K562 (cell line): ENCODE results near the gene NRIP2. TPM values are rescaled to one million over a fixed set of nuclear protein-coding genes. Genes with fewer than 3 reads are reported as not detected.
A peak's percentile ranks its signal among the peaks of the same experiment; 100 is the strongest.

Experiments used
- ATAC-seq: fragments of 200-7000 bp; cut with Tn5 transposase; 3 replicates; pipeline ENCODE4 v1.9.1; 2020; ENCODE audit warnings: moderate library complexity
- BruUV-seq: library from RNA; stranded (reverse); fragments of 400-500 nt; replicated peaks from 2 replicates; lab custom pipeline; 2021; lab: Mats Ljungman, UMichigan
- CTCF ChIA-PET: fragments of 300-600 bp; formaldehyde crosslinking; extraction: SDS; loops from one replicate; lab custom pipeline; 2021; ENCODE audit warnings: low intra/inter-chr PET ratio; lab: Yijun Ruan, JAX
- POLR2A ChIA-PET: fragments of 300-600, 350-650 bp; sonication (Branson Sonifier 250); formaldehyde crosslinking; extraction: SDS; loops from one replicate; lab custom pipeline; 2021; ENCODE audit warnings: antibody characterized with exemption, inconsistent platforms; lab: Yijun Ruan, JAX
- DNase-seq, 4 experiments: peaks; one replicate each; pipeline versions ENCODE4 v3.0.0 to v3.0.0-alpha.2; 2011 to 2018; ENCODE audit warnings: low spot score in 3 of 4, mixed read lengths in 3 of 4; ENCODE audit errors: extremely low read depth in 1 of 4
- FAIRE-seq: peaks from 2 replicates; lab custom pipeline; 2011; peaks lifted over from hg19 to GRCh38; lab: Jason Lieb, UNC
- H2AFZ ChIP-seq: 2 replicates; pipeline ENCODE4 v1.6.0; 2011; ENCODE audit warnings: low read depth, low read length, control low read depth, inconsistent platforms
- H3K27ac ChIP-seq: fragments of 200-600 bp; 3 replicates; pipeline ENCODE4 v1.8.0; 2011; ENCODE audit warnings: low read depth, mild to moderate bottlenecking, control low read depth, inconsistent platforms, low read length, moderate library complexity, mixed read lengths; ENCODE audit errors: extremely low read depth
- H3K27me3 ChIP-seq, 2 experiments: fragments of 300-600 bp in 1 of 2; 2 replicates in 1 of 2; 3 replicates in 1 of 2; pipeline versions ENCODE4 v1.6.0 to v1.8.0; 2011; ENCODE audit warnings: inconsistent platforms in 2 of 2, low read length in 2 of 2, mild to moderate bottlenecking in 1 of 2, mixed read lengths in 1 of 2, moderate library complexity in 1 of 2; ENCODE audit not compliant: control insufficient read depth in 2 of 2, insufficient read depth in 2 of 2
- H3K36me3 ChIP-seq: fragments of 300-600 bp; 3 replicates; pipeline ENCODE4 v1.8.0; 2011; ENCODE audit warnings: mild to moderate bottlenecking, low read length, inconsistent platforms; ENCODE audit not compliant: control insufficient read depth, insufficient read depth
- H3K4me1 ChIP-seq, 2 experiments: fragments of 200-600 bp in 1 of 2; replicated peaks in 1 of 2; 2 replicates in 1 of 2; 3 replicates in 1 of 2; pipeline versions ENCODE4 v1.5.1 to v1.8.0; 2011; ENCODE audit warnings: inconsistent platforms in 2 of 2, low read length in 2 of 2, mild to moderate bottlenecking in 1 of 2, mixed read lengths in 1 of 2, moderate library complexity in 1 of 2; ENCODE audit not compliant: control insufficient read depth in 2 of 2, insufficient read depth in 2 of 2
- H3K4me2 ChIP-seq: 2 replicates; pipeline ENCODE4 v1.6.1; 2011; ENCODE audit warnings: low read length, control low read depth, inconsistent platforms, mixed read lengths; ENCODE audit not compliant: insufficient read depth
- H3K4me3 ChIP-seq: fragments of 200-600 bp; sonication (generic), shearing (Covaris generic); 2 replicates; pipeline ENCODE4 v1.5.1; 2016; ENCODE audit warnings: control low read depth, inconsistent platforms
- H3K79me2 ChIP-seq: fragments of 200-600 bp; 3 replicates; pipeline ENCODE4 v1.8.0; 2011; ENCODE audit warnings: low read length, inconsistent platforms; ENCODE audit not compliant: control insufficient read depth, insufficient read depth
- H3K9ac ChIP-seq, 2 experiments: 2 replicates each; pipeline versions ENCODE4 v1.6.0 to v1.6.1; 2011; ENCODE audit warnings: low read depth in 2 of 2, low read length in 2 of 2, control low read depth in 1 of 2, inconsistent platforms in 1 of 2, mild to moderate bottlenecking in 1 of 2, mixed read lengths in 1 of 2; ENCODE audit not compliant: insufficient read depth in 1 of 2
- H3K9me1 ChIP-seq: one replicate; pipeline ENCODE4 v1.6.0; 2011; ENCODE audit warnings: inconsistent platforms, mild to moderate bottlenecking, low read length, moderate library complexity; ENCODE audit not compliant: control insufficient read depth, insufficient read depth
- H3K9me3 ChIP-seq: replicated peaks from 2 replicates; pipeline ENCODE4 v1.5.1; 2011; ENCODE audit warnings: low read depth, low read length, inconsistent platforms; ENCODE audit not compliant: control insufficient read depth, insufficient read depth
- H4K20me1 ChIP-seq: replicated peaks from 2 replicates; pipeline ENCODE4 v1.6.1; 2011; ENCODE audit warnings: low read length, inconsistent platforms, mixed read lengths; ENCODE audit not compliant: control insufficient read depth, insufficient read depth
- CHD2 ChIP-seq: IDR thresholded peaks from 2 replicates; pipeline ENCODE4 v1.6.1; 2011; ENCODE audit warnings: low read depth, low read length
- CTCF ChIP-seq, 3 experiments: IDR thresholded peaks in 2 of 3; conservative IDR thresholded peaks in 1 of 3; 2 replicates each; pipeline ENCODE4 v1.5.1; 2011 to 2012; ENCODE audit warnings: low read length in 3 of 3, mild to moderate bottlenecking in 3 of 3, control low read depth in 2 of 3, improper control_type of control experiment in 1 of 3, inconsistent platforms in 1 of 3, low read depth in 1 of 3, mixed read lengths in 1 of 3, moderate library complexity in 1 of 3; ENCODE audit not compliant: insufficient read depth in 2 of 3
- HNRNPLL ChIP-seq: fragments of 200-400 bp; formaldehyde crosslinking; IDR thresholded peaks from 2 replicates; pipeline ENCODE4 v1.6.1; 2017; ENCODE audit warnings: low read length, low read depth, mild to moderate bottlenecking; ENCODE audit not compliant: poor library complexity, severe bottlenecking
- RAD21 ChIP-seq, 2 experiments: fragments of 250-450 bp in 1 of 2; fragments of 450-650 bp in 1 of 2; sonication (Bioruptor Pico) in 1 of 2; formaldehyde crosslinking in 1 of 2; IDR thresholded peaks in 1 of 2; conservative IDR thresholded peaks in 1 of 2; 2 replicates each; pipeline versions ENCODE4 v1.4.0 to v1.8.0; 2020 to 2022; ENCODE audit warnings: mild to moderate bottlenecking in 2 of 2, moderate library complexity in 1 of 2
- RB1 ChIP-seq: fragments of 450-650 bp; IDR thresholded peaks from 2 replicates; pipeline ENCODE4 v1.6.1; 2017; ENCODE audit warnings: low read depth, mild to moderate bottlenecking
- REST ChIP-seq, 2 experiments: fragments of 450-650 bp; formaldehyde crosslinking in 1 of 2; IDR thresholded peaks; 2 replicates each; pipeline versions ENCODE4 v1.4.0 to v1.6.1; 2014 to 2020; ENCODE audit warnings: mild to moderate bottlenecking in 2 of 2, borderline replicate concordance in 1 of 2, low read depth in 1 of 2
- ZNF639 ChIP-seq, 2 experiments: fragments of 200-800 bp in 1 of 2; sonication (Bioruptor generic) in 1 of 2; sonication (generic) in 1 of 2; formaldehyde crosslinking in 1 of 2; IDR thresholded peaks in 1 of 2; conservative IDR thresholded peaks in 1 of 2; 2 replicates each; pipeline versions ENCODE4 v1.5.0 to v1.6.1; 2016 to 2020; ENCODE audit warnings: missing compliant biosample characterization in 1 of 2, missing genetic modification characterization in 1 of 2, missing genetic modification reagents in 1 of 2
- WGBS: fragments of 100-300 bp; shearing (Covaris generic); methylation state at CpG from one replicate; pipeline ENCODE4 v1.1.6; 2016; ENCODE audit warnings: low coverage, mixed read lengths; ENCODE audit not compliant: insufficient coverage; ENCODE audit errors: missing lambda C conversion rate; 5-methylcytosine and 5-hydroxymethylcytosine counted together
- in situ Hi-C: fragments of 300-500 bp; cut with MboI; formaldehyde crosslinking; loops from 4 replicates; pipeline ENCODE4 v1.15.0; 2018; ENCODE audit warnings: inconsistent platforms, mixed read lengths
- intact Hi-C: fragments of 100-400 bp; cut with micrococcal nuclease; formaldehyde crosslinking; loops from 2 replicates; pipeline ENCODE4 v1.14.2; 2022
- polyA plus RNA-seq, 8 experiments: library from polyadenylated mRNA; depleted of rRNA in 4 of 8; stranded (reverse) in 5 of 8; unstranded in 3 of 8; fragments of >200 nt; fragmentation: Nextera tagmentation in 2 of 8; fragmentation: Illumina TruSeq in 1 of 8; extraction: Ambion mirVana in 2 of 8; extraction: Trizol in 1 of 8; gene quantifications; 2 replicates each; pipeline versions ENCODE4 v1.2.1 to v1.2.3, GENCODE V29; 2011 to 2014; ENCODE audit warnings: inconsistent platforms in 1 of 8, missing spikeins in 1 of 8
- total RNA-seq, 7 experiments: library from RNA; depleted of rRNA in 6 of 7; stranded (reverse); fragments of >200 nt in 6 of 7; fragmentation: Illumina TruSeq in 2 of 7; extraction: Trizol in 2 of 7; gene quantifications; 2 replicates each; pipeline versions ENCODE4 v1.2.1 to v1.2.3, GENCODE V29; 2011 to 2021; ENCODE audit warnings: low replicate concordance in 1 of 7

The NRIP2 gene
- total and polyA plus RNA-seq, 9 of the 15 experiments (the other 6 are each of a cell fraction or from before 2014, with no cell fraction given): 0.07 to 0.10 TPM; not detected in 7

DNA sequence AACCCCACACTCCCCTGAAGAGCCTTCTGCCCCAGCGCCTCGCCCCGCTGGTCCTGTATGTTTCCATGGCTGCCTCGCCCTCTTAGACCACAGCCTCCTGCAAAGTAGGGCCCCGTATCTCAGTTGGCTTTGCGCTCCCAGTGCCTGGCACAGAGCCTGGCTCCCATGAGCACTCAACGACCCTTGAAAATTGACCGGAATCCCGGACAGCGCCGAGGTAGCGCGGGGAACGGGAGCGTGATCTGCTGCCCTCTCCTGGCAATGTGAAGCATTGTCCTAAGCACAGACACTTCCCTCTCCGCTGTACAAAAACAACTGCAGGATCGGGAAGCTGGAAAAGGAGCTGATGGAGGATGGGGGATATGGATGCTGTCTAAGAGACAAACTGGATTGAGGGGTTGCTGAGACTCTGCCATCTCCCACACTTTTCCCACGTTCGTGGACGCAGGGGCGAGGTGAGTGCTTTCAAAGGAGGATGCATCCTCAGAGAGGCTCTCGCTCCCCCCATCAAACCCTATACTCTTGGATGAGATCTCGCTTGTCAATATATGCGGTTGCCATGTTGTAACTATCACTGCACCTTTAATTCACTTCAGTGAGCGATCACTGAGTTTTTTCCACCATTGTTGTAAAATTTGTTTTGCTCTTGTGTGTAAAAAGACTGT is 50.8 kb downstream of the NRIP2 start:
- peak overlapping the region; percentile 70; the same call in 1 of the 2 replicates for H2AFZ ChIP-seq
- H3K79me2 ChIP-seq: no peaks in the 10 kb centered on the region
- H3K4me1 ChIP-seq: peaks cover 2 to 4% of the 10 kb centered on the region in 2 experiments; a peak in 2 of 5 replicates
- no peak overlapping the region; a peak in 1 of 4 replicates for H3K9ac ChIP-seq
- H3K4me2 ChIP-seq: peak overlapping the region; percentile 74
- peaks cover 16 to 20% of the 10 kb centered on the region in 2 experiments; a peak in 3 of 5 replicates for H3K27me3 ChIP-seq
- H3K4me3 ChIP-seq: no peak overlapping the region
- H3K9me3 ChIP-seq: no peaks in the 10 kb centered on the region
- CTCF ChIA-PET: no interaction called here
- peaks cover 4% of the 10 kb centered on the region for H4K20me1 ChIP-seq
- DNase-seq (peak; percentile 55 to 64 (median 56)), FAIRE-seq (peak; percentile 88), ATAC-seq (peak; percentile 98)
- intact Hi-C loops: no loop called here
- H3K36me3 ChIP-seq: no peaks in the 10 kb centered on the region
- in situ Hi-C loops: no loop called here
- no peaks in the 10 kb centered on the region for H3K9me1 ChIP-seq
- WGBS: 1% methylated on average over 25 of the region's 25 CpGs
- H3K27ac ChIP-seq: no peak overlapping the region
- BruUV-seq: no TSS peak
- POLR2A ChIA-PET: interaction anchor here (0.9 kb wide), 1 partner anchor 277 kb away, joined by 3 read pairs; no protein-coding TSS in a partner anchor
- TF ChIP-seq CHD2 (peak; percentile 49), ZNF639 (CRISPR knock-in tag; conservative IDR thresholded peaks at IDR 0.05 in 1 of 2, IDR thresholded peaks at IDR 0.05 in 1 of 2) (no peak), RB1 (0 out of 2 replicates have a peak, but pooled peaks have one; percentile 46), CTCF (IDR thresholded peaks at IDR 0.05 in 2 of 3, conservative IDR thresholded peaks at IDR 0.05 in 1 of 3; ENCODE audit: insufficient read depth in 2 of 3, low read depth in 1 of 3, low read length in 3 of 3) (peak; percentile 69 to 84 (median 77)), RAD21 (CRISPR knock-in tag; conservative IDR thresholded peaks at IDR 0.05 in 1 of 2, IDR thresholded peaks at IDR 0.05 in 1 of 2) (peak; percentile 47 to 62), REST (IDR thresholded peaks at IDR 0.05; ENCODE audit: borderline replicate concordance) (peak; percentile 60), REST (CRISPR knock-in tag; IDR thresholded peaks at IDR 0.05; ENCODE audit: low read depth) (no peak), HNRNPLL (no peak)
